Activated T-helper 17 cell treated with anti-CD3 and anti-CD28 coated beads, Interleukin-2, amount 50 U/mL, for 72 hours (primary cell): ENCODE results near the gene TPP2. TPM values are rescaled to one million over a fixed set of nuclear protein-coding genes. Genes with fewer than 3 reads are reported as not detected.

Source experiments
- ATAC-seq: fragments of 150-1000 bp; cut with Tn5 transposase; replicated peaks from 2 replicates; pipeline ENCODE4 v1.10.0; 2021; ENCODE audit warnings: mild to moderate bottlenecking, moderate library complexity
- H3K27ac Mint-ChIP-seq: one replicate; pipeline ENCODE4 v1.8.0; 2022; ENCODE audit warnings: mixed read lengths
- H3K27me3 Mint-ChIP-seq: one replicate; pipeline ENCODE4 v1.8.0; 2022; ENCODE audit warnings: mixed read lengths
- H3K36me3 Mint-ChIP-seq: one replicate; pipeline ENCODE4 v1.8.0; 2022; ENCODE audit warnings: low read depth, mild to moderate bottlenecking, mixed read lengths
- H3K4me1 Mint-ChIP-seq: one replicate; pipeline ENCODE4 v1.8.0; 2022; ENCODE audit warnings: mixed read lengths
- H3K4me3 Mint-ChIP-seq: one replicate; pipeline ENCODE4 v1.8.0; 2022; ENCODE audit warnings: mild to moderate bottlenecking, mixed read lengths
- H3K9me3 Mint-ChIP-seq: one replicate; pipeline ENCODE4 v1.8.0; 2022; ENCODE audit warnings: mixed read lengths
- total RNA-seq, 2 donors: library from RNA; stranded (reverse); gene quantifications; one replicate each; pipeline ENCODE4 v1.2.3, GENCODE V29; 2022

The TPP2 gene
- total RNA-seq, 2 donors from 2014 or later: 57.2 to 71.4 TPM

- H3K27me3 Mint-ChIP-seq: no peaks in the 10 kb centered on the region
- no peaks in the 10 kb centered on the region for H3K36me3 Mint-ChIP-seq
- H3K9me3 Mint-ChIP-seq: no peaks in the 10 kb centered on the region
- H3K27ac Mint-ChIP-seq: no peak overlapping the region
- H3K4me3 Mint-ChIP-seq: no peak overlapping the region
- peaks cover 4% of the 10 kb centered on the region for H3K4me1 Mint-ChIP-seq
- no peak for ATAC-seq
Observed at GRCh38 chr13:102726430-102726829, 129.6 kb downstream of the TPP2 start.

Other genes starting within 250 kb of the TPP2 start
- not detected for gene FGF14, start 194.9 kb upstream of the TPP2 start, total RNA-seq
- not detected for gene METTL21C, start 98.1 kb downstream of the TPP2 start, total RNA-seq
- gene TEX30, start 176.8 kb downstream of the TPP2 start, total RNA-seq: 10 to 100 TPM; 20.0 to 26.3 TPM
- 1 to 10 TPM; 2.1 to 5.6 TPM for gene POGLUT2, start 202.0 kb downstream of the TPP2 start, total RNA-seq
- 10 to 100 TPM; 10.1 to 19.5 TPM for gene BIVM, start 202.1 kb downstream of the TPP2 start, total RNA-seq
- 10 to 100 TPM; 65.9 to 95.5 TPM for gene ERCC5, start 249.0 kb downstream of the TPP2 start, total RNA-seq